Hematopoietic multipotent progenitor cell treated with erythropoietin and hydrocortisone succinate and interleukin-3 and kit ligand, for 15 days (in vitro differentiated cells): ENCODE data around the gene TRIM67.
"Not testable (repeated sequence)": the region's sequence is repeated elsewhere in the genome, so short reads cannot be mapped to it uniquely, and the experiment has no call there.

Experiments used
- DNase-seq: peaks from one replicate; pipeline ENCODE4 v3.0.0-alpha.2; 2015; ENCODE audit warnings: low spot score

Gene TRIM67

GRCh38 chr1:231161667-231162296, at the start of gene TRIM67:
TRIM67 (plus strand) TSS chr1:231162058; CDS start chr1:231162970, 912 bp downstream.
- no peak for DNase-seq

- DNase-seq = no peak
These were observed 45.1 kb upstream of the TRIM67 start for GRCh38 chr1:231116738-231117137.

- no peak for DNase-seq
These were observed 43.0 kb upstream of the TRIM67 start for GRCh38 chr1:231118704-231119453.

GRCh38 chr1:231121533-231121932, 40.3 kb upstream of the TRIM67 start:
- no peak for DNase-seq

GRCh38 chr1:231122143-231122542, 39.7 kb upstream of the TRIM67 start:
- DNase-seq = no peak

GRCh38 chr1:231124746-231125145, 37.1 kb upstream of the TRIM67 start:
- DNase-seq = no peak

- no peak for DNase-seq
These were observed 35.8 kb upstream of the TRIM67 start for GRCh38 chr1:231125972-231126580.

- not testable (repeated sequence) for DNase-seq
These were observed 34.8 kb upstream of the TRIM67 start for GRCh38 chr1:231127106-231127505.

GRCh38 chr1:231128471-231128870, 33.4 kb upstream of the TRIM67 start:
- not testable (repeated sequence) for DNase-seq

- no peak for DNase-seq
These were observed 31.3 kb upstream of the TRIM67 start for GRCh38 chr1:231130544-231130943.

- DNase-seq = not testable (repeated sequence)
These were observed 29.3 kb upstream of the TRIM67 start for GRCh38 chr1:231132591-231132990.

GRCh38 chr1:231134624-231135023, 27.2 kb upstream of the TRIM67 start:
- DNase-seq = no peak

- no peak for DNase-seq
These were observed 23.6 kb upstream of the TRIM67 start for GRCh38 chr1:231138236-231138635.

- DNase-seq = no peak
These were observed 22.7 kb upstream of the TRIM67 start for GRCh38 chr1:231139125-231139649.

GRCh38 chr1:231139659-231140654, 21.9 kb upstream of the TRIM67 start:
- no peak for DNase-seq

GRCh38 chr1:231144416-231145193, 17.3 kb upstream of the TRIM67 start:
- no peak for DNase-seq

GRCh38 chr1:231147896-231148295, 14.0 kb upstream of the TRIM67 start:
- DNase-seq = no peak

GRCh38 chr1:231151811-231152210, 10.0 kb upstream of the TRIM67 start:
- no peak for DNase-seq

GRCh38 chr1:231153726-231154125, 8.1 kb upstream of the TRIM67 start:
- no peak for DNase-seq

- DNase-seq = no peak
These were observed 6.0 kb upstream of the TRIM67 start for GRCh38 chr1:231155808-231156207.

GRCh38 chr1:231157311-231157710, 4.5 kb upstream of the TRIM67 start:
- DNase-seq = no peak
